Liver (tissue), 9 donors: Measurements from ENCODE around the gene SETD3. TPM values are rescaled to one million over a fixed set of nuclear protein-coding genes. Genes with fewer than 3 reads are reported as not detected.

Experiments
- DNase-seq: peaks from one replicate; pipeline ENCODE4 v3.0.0-alpha.2; 2017; ENCODE audit warnings: low spot score
- H3K27ac ChIP-seq, 2 donors: one replicate each; pipeline ENCODE4 v1.7.0; 2013; ENCODE audit warnings: inconsistent platforms in 2 of 2, low read length in 2 of 2, control low read depth in 1 of 2, low read depth in 1 of 2, mild to moderate bottlenecking in 1 of 2
- H3K27me3 ChIP-seq, 4 donors: one replicate each; pipeline versions ENCODE4 v1.6.1 to v1.7.0; 2013; ENCODE audit warnings: low read length in 3 of 4, inconsistent platforms in 1 of 4, mild to moderate bottlenecking in 1 of 4, moderate library complexity in 1 of 4; ENCODE audit not compliant: control insufficient read depth in 4 of 4, insufficient read depth in 4 of 4
- H3K36me3 ChIP-seq, 4 donors: one replicate each; pipeline versions ENCODE4 v1.6.1 to v1.7.0; 2013; ENCODE audit warnings: low read length in 3 of 4, mild to moderate bottlenecking in 3 of 4, low read depth in 1 of 4, moderate library complexity in 1 of 4; ENCODE audit not compliant: control insufficient read depth in 4 of 4, insufficient read depth in 3 of 4
- H3K4me1 ChIP-seq, 4 donors: one replicate each; pipeline versions ENCODE4 v1.6.1 to v1.7.0; 2013; ENCODE audit warnings: low read length in 3 of 4, mild to moderate bottlenecking in 3 of 4, moderate library complexity in 1 of 4; ENCODE audit not compliant: control insufficient read depth in 4 of 4, insufficient read depth in 4 of 4
- H3K4me3 ChIP-seq, 3 donors: one replicate each; pipeline versions ENCODE4 v1.6.1 to v1.7.0; 2013; ENCODE audit warnings: low read length in 3 of 3, control low read depth in 1 of 3, low read depth in 1 of 3, mild to moderate bottlenecking in 1 of 3
- H3K9ac ChIP-seq, 2 donors: one replicate each; pipeline ENCODE4 v1.7.0; 2013; ENCODE audit warnings: low read length in 2 of 2, mild to moderate bottlenecking in 2 of 2, moderate library complexity in 2 of 2, control low read depth in 1 of 2, low read depth in 1 of 2
- H3K9me3 ChIP-seq, 4 donors: one replicate each; pipeline versions ENCODE4 v1.6.1 to v1.7.0; 2013; ENCODE audit warnings: low read length in 3 of 4; ENCODE audit not compliant: control insufficient read depth in 4 of 4
- CTCF ChIP-seq: fragments of 150-350 bp; IDR thresholded peaks from 2 replicates; pipeline ENCODE4 v1.5.1; 2017; ENCODE audit warnings: improper control_type of control experiment, low read depth, low read length; ENCODE audit not compliant: missing input control
- EGR1 ChIP-seq, 2 donors: IDR thresholded peaks; 2 replicates each; pipeline ENCODE4 v1.6.1; 2016 to 2018; ENCODE audit warnings: antibody characterized with exemption in 2 of 2, low read depth in 2 of 2
- FOXA1 ChIP-seq: IDR thresholded peaks from 2 replicates; pipeline ENCODE4 v1.6.1; 2016; ENCODE audit warnings: antibody characterized with exemption
- FOXA2 ChIP-seq: IDR thresholded peaks from 2 replicates; pipeline ENCODE4 v1.6.1; 2016; ENCODE audit warnings: antibody characterized with exemption
- HNF4A ChIP-seq, 2 donors: conservative IDR thresholded peaks; 2 replicates each; pipeline ENCODE4 v1.6.1; 2016; ENCODE audit warnings: antibody characterized with exemption in 2 of 2, mild to moderate bottlenecking in 2 of 2
- RAD21 ChIP-seq, 2 donors: IDR thresholded peaks; 2 replicates each; pipeline ENCODE4 v1.6.1; 2016; ENCODE audit warnings: antibody characterized with exemption in 2 of 2, mild to moderate bottlenecking in 2 of 2
- REST ChIP-seq: IDR thresholded peaks from 2 replicates; pipeline ENCODE4 v1.6.1; 2016; ENCODE audit warnings: antibody characterized with exemption, mild to moderate bottlenecking
- RXRA ChIP-seq, 2 donors: IDR thresholded peaks; 2 replicates each; pipeline ENCODE4 v1.6.1; 2017 to 2018; ENCODE audit warnings: antibody characterized with exemption in 2 of 2, mild to moderate bottlenecking in 1 of 2
- TAF1 ChIP-seq: conservative IDR thresholded peaks from 2 replicates; pipeline ENCODE4 v1.6.1; 2016; ENCODE audit warnings: antibody characterized with exemption, mild to moderate bottlenecking
- YY1 ChIP-seq: IDR thresholded peaks from 2 replicates; pipeline ENCODE4 v1.6.1; 2016; ENCODE audit warnings: antibody characterized with exemption, mild to moderate bottlenecking
- WGBS: extraction: QIAGEN DNeasy Blood & Tissue Kit; methylation state at CpG from one replicate; pipeline ENCODE4 v1.1.7; 2013; 5-methylcytosine and 5-hydroxymethylcytosine counted together
- polyA plus RNA-seq, 2 donors: library from polyadenylated mRNA; stranded (reverse) in 1 of 2; unstranded in 1 of 2; fragments of 200-250 nt in 1 of 2; fragments of >200 nt in 1 of 2; fragmentation: Nextera tagmentation in 1 of 2; extraction: Ambion mirVana in 1 of 2; gene quantifications; one replicate each; pipeline versions ENCODE4 v1.2.1 to v1.2.3, GENCODE V29; 2013 to 2015
- total RNA-seq, 2 donors: library from RNA; depleted of rRNA; stranded (reverse); fragments of >200 nt; gene quantifications; one replicate each; pipeline ENCODE4 v1.2.3, GENCODE V29; 2014
- TF ChIP-seq, protein P1 (sequence below): IDR thresholded peaks from 2 replicates; pipeline ENCODE4 v1.6.1; 2016; ENCODE audit warnings: antibody characterized with exemption
- TF ChIP-seq, protein P2 (sequence below): IDR thresholded peaks from 2 replicates; pipeline ENCODE4 v1.6.1; 2016; ENCODE audit warnings: antibody characterized with exemption
- donor health status: healthy.
- donor health status: healthy.
- donor health status: healthy.
- donor health status: healthy.
- donor health status: healthy.

SETD3 gene
- total and polyA plus RNA-seq, 4 donors = 18.7 to 39.7 (median 19.4) TPM

DNA sequence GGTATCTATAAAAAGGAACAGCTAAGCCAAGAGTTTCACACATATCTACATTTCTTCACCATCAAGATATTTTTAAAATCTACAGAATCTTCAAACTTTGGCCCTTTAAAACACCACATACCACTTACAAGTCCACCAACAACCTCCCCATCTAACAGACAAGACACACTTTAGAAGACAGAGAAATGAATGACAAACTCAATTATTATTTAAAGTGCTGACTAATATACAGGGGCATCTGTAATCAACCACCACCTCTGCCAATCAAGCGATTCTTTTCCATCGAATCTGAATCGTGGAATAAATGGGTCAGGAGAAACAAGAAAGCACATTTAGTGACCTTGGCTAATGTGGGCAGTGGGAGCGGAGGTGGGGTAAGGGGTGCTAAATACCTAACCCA is 7.7 kb downstream of the SETD3 start:
- H3K27me3 ChIP-seq = no peaks in the 10 kb centered on the region
- TF ChIP-seq CTCF (no peak), FOXA1 (no peak), REST (no peak), FOXA2 (no peak), RXRA (IDR thresholded peaks at IDR 0.05) (no peak), TAF1 (no peak), YY1 (no peak)
- TF ChIP-seq, protein P1, sequence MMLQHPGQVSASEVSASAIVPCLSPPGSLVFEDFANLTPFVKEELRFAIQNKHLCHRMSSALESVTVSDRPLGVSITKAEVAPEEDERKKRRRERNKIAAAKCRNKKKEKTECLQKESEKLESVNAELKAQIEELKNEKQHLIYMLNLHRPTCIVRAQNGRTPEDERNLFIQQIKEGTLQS = no peak
- TF ChIP-seq, protein P2, sequence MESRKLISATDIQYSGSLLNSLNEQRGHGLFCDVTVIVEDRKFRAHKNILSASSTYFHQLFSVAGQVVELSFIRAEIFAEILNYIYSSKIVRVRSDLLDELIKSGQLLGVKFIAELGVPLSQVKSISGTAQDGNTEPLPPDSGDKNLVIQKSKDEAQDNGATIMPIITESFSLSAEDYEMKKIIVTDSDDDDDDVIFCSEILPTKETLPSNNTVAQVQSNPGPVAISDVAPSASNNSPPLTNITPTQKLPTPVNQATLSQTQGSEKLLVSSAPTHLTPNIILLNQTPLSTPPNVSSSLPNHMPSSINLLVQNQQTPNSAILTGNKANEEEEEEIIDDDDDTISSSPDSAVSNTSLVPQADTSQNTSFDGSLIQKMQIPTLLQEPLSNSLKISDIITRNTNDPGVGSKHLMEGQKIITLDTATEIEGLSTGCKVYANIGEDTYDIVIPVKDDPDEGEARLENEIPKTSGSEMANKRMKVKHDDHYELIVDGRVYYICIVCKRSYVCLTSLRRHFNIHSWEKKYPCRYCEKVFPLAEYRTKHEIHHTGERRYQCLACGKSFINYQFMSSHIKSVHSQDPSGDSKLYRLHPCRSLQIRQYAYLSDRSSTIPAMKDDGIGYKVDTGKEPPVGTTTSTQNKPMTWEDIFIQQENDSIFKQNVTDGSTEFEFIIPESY = no peak
- H3K36me3 ChIP-seq = no peaks in the 10 kb centered on the region
- 82% methylated on average over 4 of the region's 4 CpGs for WGBS
- no peak overlapping the region for H3K4me3 ChIP-seq
- no peaks in the 10 kb centered on the region for H3K9me3 ChIP-seq
- peaks cover 2 to 15% (median 8%) of the 10 kb centered on the region in 4 donors for H3K4me1 ChIP-seq
- H3K9ac ChIP-seq = no peak overlapping the region
- DNase-seq = no peak
- H3K27ac ChIP-seq = no peak overlapping the region

GRCh38 chr14:99471731-99472130 is 8.9 kb downstream of the SETD3 start:
- no peak for TF ChIP-seq YY1
- TF ChIP-seq CTCF = no peak
- no peak for TF ChIP-seq EGR1 (IDR thresholded peaks at IDR 0.05; ENCODE audit: low read depth in 2 of 2)
- no peak for TF ChIP-seq HNF4A (conservative IDR thresholded peaks at IDR 0.05)
- TF ChIP-seq FOXA1 = no peak
- TF ChIP-seq RAD21 (IDR thresholded peaks at IDR 0.05) = no peak
- Histone ChIP-seq H3K4me3 (no peak overlapping the region), H3K9ac (no peak overlapping the region), H3K9me3 (no peaks in the 10 kb centered on the region), H3K4me1 (peaks cover 2 to 15% (median 8%) of the 10 kb centered on the region in 4 donors), H3K36me3 (no peaks in the 10 kb centered on the region), H3K27ac (no peak overlapping the region), H3K27me3 (no peaks in the 10 kb centered on the region)
- WGBS = 94% methylated on average over 7 of the region's 7 CpGs
- no peak for DNase-seq
